ENCODE data around the gene PNO1.

- TF ChIP-seq CTCF (IDR thresholded peaks at IDR 0.05) (no peak), ZFX (IDR thresholded peaks at IDR 0.05; ENCODE audit: borderline replicate concordance) (no peak)
Observed at GRCh38 chr2:68167186-68167585, 9.5 kb downstream of the PNO1 start.
